Neural progenitor cell (in vitro differentiated cells): Measurements from ENCODE around the gene NCS1. TPM values are rescaled to one million over a fixed set of nuclear protein-coding genes. Genes with fewer than 3 reads are reported as not detected.

Experiments
- DNase-seq: peaks from one replicate; pipeline ENCODE4 v3.0.0-alpha.2; 2016; ENCODE audit warnings: low spot score
- H2AFZ ChIP-seq: fragments of 200-600 bp; sonication (generic); replicated peaks from 2 replicates; pipeline ENCODE4 v1.6.1; 2016; ENCODE audit warnings: antibody characterized with exemption
- H3F3A ChIP-seq: fragments of 200-600 bp; sonication (generic); 2 replicates; pipeline ENCODE4 v1.6.1; 2016; ENCODE audit warnings: antibody characterized with exemption, low read depth
- H3K27ac ChIP-seq: fragments of 200-600 bp; sonication (generic); 2 replicates; pipeline ENCODE4 v1.5.1; 2016; ENCODE audit warnings: mild to moderate bottlenecking
- H3K27me3 ChIP-seq: fragments of 200-600 bp; sonication (generic); 2 replicates; pipeline ENCODE4 v1.6.1; 2016; ENCODE audit warnings: mild to moderate bottlenecking, moderate library complexity
- H3K36me3 ChIP-seq: fragments of 200-600 bp; sonication (generic); 2 replicates; pipeline ENCODE4 v1.5.1; 2016
- H3K4me1 ChIP-seq: fragments of 200-600 bp; sonication (generic); 2 replicates; pipeline ENCODE4 v1.6.1; 2016; ENCODE audit warnings: mixed run types
- H3K4me2 ChIP-seq: fragments of 200-600 bp; sonication (generic); 2 replicates; pipeline ENCODE4 v1.6.1; 2016
- H3K4me3 ChIP-seq: fragments of 200-600 bp; sonication (generic); 2 replicates; pipeline ENCODE4 v1.5.1; 2016
- H3K79me2 ChIP-seq: fragments of 200-600 bp; sonication (generic); 2 replicates; pipeline ENCODE4 v1.6.1; 2016; ENCODE audit warnings: low read depth
- H3K9ac ChIP-seq: fragments of 200-600 bp; sonication (generic); 2 replicates; pipeline ENCODE4 v1.6.1; 2016
- H3K9me3 ChIP-seq: fragments of 200-600 bp; sonication (generic); 2 replicates; pipeline ENCODE4 v1.5.1; 2016; ENCODE audit warnings: low read depth
- H4K20me1 ChIP-seq: fragments of 200-600 bp; sonication (generic); 2 replicates; pipeline ENCODE4 v1.6.1; 2016; ENCODE audit warnings: low read depth
- H3K27ac Mint-ChIP-seq: 3 replicates; pipeline ENCODE4 v1.8.0; 2021; ENCODE audit warnings: mixed read lengths
- H3K27me3 Mint-ChIP-seq: 2 replicates; pipeline ENCODE4 v1.8.0; 2022; ENCODE audit warnings: low read depth, mild to moderate bottlenecking, inconsistent platforms, moderate library complexity, mixed read lengths; ENCODE audit not compliant: insufficient read depth
- H3K36me3 Mint-ChIP-seq: 3 replicates; pipeline ENCODE4 v1.8.0; 2021; ENCODE audit warnings: mixed read lengths
- H3K4me1 Mint-ChIP-seq: 3 replicates; pipeline ENCODE4 v1.8.0; 2021; ENCODE audit warnings: mixed read lengths
- H3K4me3 Mint-ChIP-seq: 3 replicates; pipeline ENCODE4 v1.8.0; 2021; ENCODE audit warnings: mild to moderate bottlenecking, moderate library complexity, mixed read lengths
- H3K9me3 Mint-ChIP-seq: 3 replicates; pipeline ENCODE4 v1.8.0; 2020; ENCODE audit warnings: mixed read lengths
- CTCF ChIP-seq: fragments of 200-600 bp; sonication (generic); IDR thresholded peaks from 2 replicates; pipeline ENCODE4 v1.5.1; 2017; ENCODE audit warnings: antibody characterized with exemption, mild to moderate bottlenecking
- EZH2 ChIP-seq: fragments of 200-600 bp; sonication (generic); IDR thresholded peaks from 2 replicates; pipeline ENCODE4 v1.6.1; 2017; ENCODE audit warnings: antibody characterized with exemption, mild to moderate bottlenecking, moderate library complexity
- EZH2phosphoT487 ChIP-seq: fragments of 200-600 bp; sonication (generic); IDR thresholded peaks from 2 replicates; pipeline ENCODE4 v1.6.1; 2017; ENCODE audit warnings: antibody characterized with exemption
- total RNA-seq: library from RNA; depleted of rRNA; stranded (reverse); fragments of >200 nt; gene quantifications from 2 replicates; pipeline ENCODE4 v1.2.3, GENCODE V29; 2015; ENCODE audit warnings: low replicate concordance

NCS1 gene
- total RNA-seq, 1 donor from 2014 or later = 16.0 TPM

DNA sequence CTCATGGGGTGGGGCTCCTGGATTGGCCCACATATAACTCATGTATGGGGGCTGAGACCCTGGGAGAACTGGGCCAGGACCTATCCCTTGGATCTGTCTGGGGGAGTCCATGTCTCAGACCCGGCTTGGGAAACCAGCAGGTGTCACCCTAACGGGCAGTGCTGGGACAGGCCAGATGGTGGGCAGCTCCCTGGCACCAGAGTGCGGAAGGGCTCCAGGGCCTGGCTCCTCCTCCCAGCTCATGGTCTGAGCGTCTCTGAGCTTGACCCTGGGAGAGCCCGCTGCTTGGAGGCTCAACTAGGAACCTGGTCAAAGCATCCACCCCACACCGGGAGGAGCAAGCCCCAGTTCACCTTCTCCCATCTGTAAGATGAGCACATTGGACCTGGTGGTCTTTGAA lies 15.5 kb upstream of the NCS1 start:
- H3K9me3 Mint-ChIP-seq = no peaks in the 10 kb centered on the region
- TF ChIP-seq EZH2 (no peak), EZH2phosphoT487 (no peak), CTCF (no peak)
- Histone ChIP-seq H3K36me3 (no peaks in the 10 kb centered on the region), H3K4me2 (no peak overlapping the region), H2AFZ (no peak overlapping the region), H3K9me3 (no peaks in the 10 kb centered on the region), H3F3A (no peaks in the 10 kb centered on the region), H4K20me1 (no peaks in the 10 kb centered on the region), H3K27ac (no peak overlapping the region), H3K79me2 (no peaks in the 10 kb centered on the region), H3K9ac (no peak overlapping the region), H3K4me3 (no peak overlapping the region), H3K4me1 (no peaks in the 10 kb centered on the region), H3K27me3 (no peaks in the 10 kb centered on the region)
- DNase-seq = no peak
- H3K27me3 Mint-ChIP-seq = peaks cover 2% of the 10 kb centered on the region
- peaks cover 3% of the 10 kb centered on the region for H3K4me1 Mint-ChIP-seq
- no peaks in the 10 kb centered on the region for H3K36me3 Mint-ChIP-seq
- no peak overlapping the region for H3K4me3 Mint-ChIP-seq
- no peak overlapping the region for H3K27ac Mint-ChIP-seq

GRCh38 chr9:130157079-130157478 lies 15.1 kb upstream of the NCS1 start:
- Histone ChIP-seq H3K27me3 (no peaks in the 10 kb centered on the region), H3K4me1 (no peaks in the 10 kb centered on the region), H3K36me3 (no peaks in the 10 kb centered on the region), H3K79me2 (no peaks in the 10 kb centered on the region), H4K20me1 (no peaks in the 10 kb centered on the region), H3K9ac (no peak overlapping the region), H3K4me3 (no peak overlapping the region), H3K9me3 (no peaks in the 10 kb centered on the region), H3F3A (no peaks in the 10 kb centered on the region), H3K4me2 (no peak overlapping the region), H3K27ac (no peak overlapping the region), H2AFZ (no peak overlapping the region)
- H3K9me3 Mint-ChIP-seq = no peaks in the 10 kb centered on the region
- no peak for TF ChIP-seq CTCF
- no peak for TF ChIP-seq EZH2phosphoT487
- no peak for TF ChIP-seq EZH2
- DNase-seq = no peak
- H3K4me3 Mint-ChIP-seq = no peak overlapping the region
- H3K27ac Mint-ChIP-seq = no peak overlapping the region
- H3K36me3 Mint-ChIP-seq = no peaks in the 10 kb centered on the region
- peaks cover 2% of the 10 kb centered on the region for H3K27me3 Mint-ChIP-seq
- peaks cover 3% of the 10 kb centered on the region for H3K4me1 Mint-ChIP-seq

GRCh38 chr9:130158001-130158400 lies 14.2 kb upstream of the NCS1 start:
- no peak for DNase-seq
- H3K9me3 Mint-ChIP-seq = no peaks in the 10 kb centered on the region
- H4K20me1 ChIP-seq = no peaks in the 10 kb centered on the region
- H2AFZ ChIP-seq = no peak overlapping the region
- H3K4me1 ChIP-seq = no peaks in the 10 kb centered on the region
- H3K79me2 ChIP-seq = no peaks in the 10 kb centered on the region
- H3K27ac Mint-ChIP-seq = peak overlapping the region; percentile 66
- H3K27me3 Mint-ChIP-seq = peaks cover 2% of the 10 kb centered on the region
- TF ChIP-seq EZH2 (no peak), CTCF (no peak), EZH2phosphoT487 (no peak)
- no peak overlapping the region for H3K27ac ChIP-seq
- no peaks in the 10 kb centered on the region for H3K27me3 ChIP-seq
- H3K4me1 Mint-ChIP-seq = peaks cover 3% of the 10 kb centered on the region
- no peaks in the 10 kb centered on the region for H3K36me3 ChIP-seq
- no peaks in the 10 kb centered on the region for H3K36me3 Mint-ChIP-seq
- H3K4me3 ChIP-seq = no peak overlapping the region
- no peaks in the 10 kb centered on the region for H3F3A ChIP-seq
- H3K9ac ChIP-seq = no peak overlapping the region
- no peaks in the 10 kb centered on the region for H3K9me3 ChIP-seq
- H3K4me2 ChIP-seq = no peak overlapping the region
- H3K4me3 Mint-ChIP-seq = no peak overlapping the region

DNA sequence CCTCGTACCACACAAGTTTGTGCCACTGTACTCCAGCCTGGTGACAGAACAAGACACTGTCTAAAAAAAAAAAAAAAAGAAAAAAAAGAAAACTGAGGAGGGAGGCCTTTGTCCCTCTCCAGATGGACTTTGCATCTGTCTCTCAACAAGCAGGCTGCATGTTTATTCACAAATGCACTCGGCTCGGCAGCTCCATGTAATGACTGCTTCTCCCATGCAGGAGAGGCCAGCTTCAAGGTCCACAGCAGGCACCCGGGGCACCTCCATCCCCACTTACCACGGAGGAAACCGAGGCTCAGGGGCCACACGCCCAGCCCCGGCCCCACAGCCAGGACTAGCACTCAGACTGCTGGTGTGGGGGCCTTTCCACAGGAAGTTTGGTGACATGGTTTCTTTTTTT lies 13.1 kb upstream of the NCS1 start:
- no peak overlapping the region for H3K4me3 Mint-ChIP-seq

More for the DNA sequence above, 13.1 kb upstream of the NCS1 start:
- Histone ChIP-seq H3K36me3 (no peaks in the 10 kb centered on the region), H3K4me1 (no peaks in the 10 kb centered on the region), H3K4me2 (no peak overlapping the region), H3K4me3 (no peak overlapping the region), H3K27ac (no peak overlapping the region), H4K20me1 (no peaks in the 10 kb centered on the region), H3K9me3 (no peaks in the 10 kb centered on the region), H3K27me3 (no peaks in the 10 kb centered on the region), H2AFZ (no peak overlapping the region), H3K9ac (no peak overlapping the region), H3K79me2 (no peaks in the 10 kb centered on the region), H3F3A (no peaks in the 10 kb centered on the region)
- Mint-ChIP-seq H3K9me3 (no peaks in the 10 kb centered on the region), H3K4me1 (peaks cover 5% of the 10 kb centered on the region), H3K36me3 (no peaks in the 10 kb centered on the region), H3K27ac (no peak overlapping the region), H3K27me3 (peaks cover 8% of the 10 kb centered on the region)
- TF ChIP-seq EZH2 (no peak), CTCF (no peak), EZH2phosphoT487 (no peak)
- no peak for DNase-seq
